ENCODE results near the gene UACA. TPM values are rescaled to one million over a fixed set of nuclear protein-coding genes. Genes with fewer than 3 reads are reported as not detected.

The UACA gene
- total RNA-seq, 1 experiment from 2014 or later: 38.0 TPM

DNA sequence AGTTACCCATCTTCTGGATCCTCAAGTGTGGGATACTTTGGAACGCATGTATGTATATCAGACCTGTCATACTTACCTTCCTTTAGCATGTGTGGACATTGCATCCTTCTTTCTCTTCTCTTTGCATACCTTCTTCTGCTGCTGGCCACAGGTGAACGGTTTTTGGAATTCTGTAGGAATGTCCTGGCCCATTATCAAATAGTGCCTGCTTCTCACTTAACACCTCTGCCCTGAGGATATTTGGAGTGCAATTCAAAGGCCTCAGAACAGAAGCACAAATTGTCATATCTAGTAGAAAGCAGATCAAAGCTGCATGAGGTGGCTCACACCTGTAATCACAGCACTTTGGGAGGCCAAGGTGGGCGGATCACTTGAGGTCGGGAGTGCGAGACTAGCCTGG, 34.1 kb upstream of the UACA start:
- Histone ChIP-seq H2BK5ac (ENCODE audit: insufficient read length, low read length) (no peak overlapping the region), H3K18ac (ENCODE audit: insufficient read length, low read depth, low read length) (no peak overlapping the region), H3K27me3 (ENCODE audit: insufficient read depth, low read length) (no peaks in the 10 kb centered on the region), H3K79me1 (ENCODE audit: insufficient read depth, low read depth, low read length, poor library complexity, severe bottlenecking) (no peaks in the 10 kb centered on the region), H4K5ac (ENCODE audit: insufficient read length, low read depth, low read length) (no peak overlapping the region), H2BK15ac (ENCODE audit: low read depth, low read length) (no peak overlapping the region), H3K4me2 (ENCODE audit: insufficient read depth, insufficient read length, low read length) (no peak overlapping the region), H3K27ac (ENCODE audit: insufficient read length, low read depth, low read length) (no peak overlapping the region), H3K23me2 (ENCODE audit: insufficient read length, low read depth, low read length, poor library complexity, severe bottlenecking) (no peaks in the 10 kb centered on the region), H3K4ac (ENCODE audit: low read depth, low read length) (no peak overlapping the region), H4K91ac (ENCODE audit: insufficient read length, low read depth, low read length) (no peak overlapping the region), H4K8ac (replicated peaks; ENCODE audit: insufficient read length, low read depth, low read length) (no peak overlapping the region), H2AK5ac (ENCODE audit: insufficient read length, low read length) (no peak overlapping the region), H3K9me3 (ENCODE audit: control insufficient read depth, low read depth, low read length) (no peaks in the 10 kb centered on the region), H2AFZ (ENCODE audit: low read length) (no peak overlapping the region), H3K9ac (ENCODE audit: extremely low read depth, insufficient read length, low read length) (no peak overlapping the region), H3K56ac (ENCODE audit: insufficient read length, low read depth, low read length) (no peak overlapping the region), H2BK12ac (ENCODE audit: insufficient read length, low read depth, low read length) (no peak overlapping the region), H3K79me2 (ENCODE audit: insufficient read depth, low read length) (no peaks in the 10 kb centered on the region), H3K4me1 (ENCODE audit: insufficient read depth, low read length) (no peaks in the 10 kb centered on the region), H3K14ac (ENCODE audit: insufficient read depth, low read length) (no peak overlapping the region), H4K20me1 (ENCODE audit: control insufficient read depth, insufficient read depth, insufficient read length) (no peaks in the 10 kb centered on the region), H3T11ph (ENCODE audit: low read length) (no peak overlapping the region), H2BK120ac (ENCODE audit: low read depth, low read length, poor library complexity, severe bottlenecking) (no peak overlapping the region), H3K23ac (ENCODE audit: insufficient read length, low read depth, low read length) (no peak overlapping the region), H2BK20ac (ENCODE audit: low read depth, low read length, poor library complexity, severe bottlenecking) (no peak overlapping the region)
- Mint-ChIP-seq H3K4me1 (peaks cover 2 to 3% of the 10 kb centered on the region in 2 experiments; a peak in 2 of 4 replicates), H3K9me3 (no peaks in the 10 kb centered on the region), H3K36me3 (ENCODE audit: insufficient read depth in 1 of 3, low read depth in 3 of 3) (no peaks in the 10 kb centered on the region), H3K27me3 (ENCODE audit: low read depth) (peaks cover 3% of the 10 kb centered on the region; the same call in 1 of the 2 replicates), H3K4me3 (no peak overlapping the region), H3K27ac (no peak overlapping the region)
- DNase-seq: no peak
- TF ChIP-seq, protein P1, sequence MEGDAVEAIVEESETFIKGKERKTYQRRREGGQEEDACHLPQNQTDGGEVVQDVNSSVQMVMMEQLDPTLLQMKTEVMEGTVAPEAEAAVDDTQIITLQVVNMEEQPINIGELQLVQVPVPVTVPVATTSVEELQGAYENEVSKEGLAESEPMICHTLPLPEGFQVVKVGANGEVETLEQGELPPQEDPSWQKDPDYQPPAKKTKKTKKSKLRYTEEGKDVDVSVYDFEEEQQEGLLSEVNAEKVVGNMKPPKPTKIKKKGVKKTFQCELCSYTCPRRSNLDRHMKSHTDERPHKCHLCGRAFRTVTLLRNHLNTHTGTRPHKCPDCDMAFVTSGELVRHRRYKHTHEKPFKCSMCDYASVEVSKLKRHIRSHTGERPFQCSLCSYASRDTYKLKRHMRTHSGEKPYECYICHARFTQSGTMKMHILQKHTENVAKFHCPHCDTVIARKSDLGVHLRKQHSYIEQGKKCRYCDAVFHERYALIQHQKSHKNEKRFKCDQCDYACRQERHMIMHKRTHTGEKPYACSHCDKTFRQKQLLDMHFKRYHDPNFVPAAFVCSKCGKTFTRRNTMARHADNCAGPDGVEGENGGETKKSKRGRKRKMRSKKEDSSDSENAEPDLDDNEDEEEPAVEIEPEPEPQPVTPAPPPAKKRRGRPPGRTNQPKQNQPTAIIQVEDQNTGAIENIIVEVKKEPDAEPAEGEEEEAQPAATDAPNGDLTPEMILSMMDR (conservative IDR thresholded peaks at IDR 0.05): no peak
- WGBS (ENCODE audit: extremely low coverage, insufficient read length, low lambda C conversion rate): no CpG with 5 or more reads among the region's 5 CpGs

Data from H9 (cell line).